HK-2 (cell line): ENCODE results near the gene C8A.

ENCODE experiments used
- DNase-seq: peaks from one replicate; pipeline ENCODE4 v3.0.0-alpha.2; 2018; ENCODE audit not compliant: unreplicated experiment

C8A gene

DNA sequence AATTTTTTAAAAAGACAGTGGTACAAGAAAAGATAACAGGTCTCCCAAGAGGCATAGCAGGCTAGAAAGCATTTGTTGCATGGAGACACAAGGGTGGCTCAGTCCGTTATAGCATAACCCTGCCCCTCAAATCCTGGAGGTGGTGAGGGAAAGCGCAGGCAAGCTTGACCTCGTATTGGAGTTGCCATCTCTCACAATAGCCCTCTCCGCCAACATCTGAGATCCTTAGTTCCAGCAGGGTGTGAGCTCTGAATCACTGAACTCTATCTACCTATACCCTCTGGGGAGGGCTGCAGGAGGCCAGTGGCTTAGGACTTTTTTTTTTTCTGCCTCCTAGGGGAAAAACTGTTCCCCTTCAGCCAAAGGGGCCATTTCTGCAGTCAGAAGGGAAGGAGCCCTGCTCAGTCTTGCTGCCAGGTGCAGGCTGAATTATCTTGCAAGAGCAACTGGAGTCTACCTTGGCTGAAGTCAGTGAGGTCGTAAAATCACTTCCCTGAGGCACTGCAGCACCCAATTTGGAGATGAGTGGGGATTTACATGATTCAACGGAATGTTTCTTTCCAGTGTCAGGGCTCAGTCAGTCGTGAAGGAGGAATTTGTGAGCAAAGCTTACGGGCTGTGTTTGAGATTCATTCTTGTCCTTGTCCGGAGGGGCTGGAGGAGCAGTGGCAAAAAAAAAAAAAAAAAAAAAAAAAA, 17.2 kb upstream of the C8A start:
- no peak for DNase-seq

- no peak for DNase-seq
Measured at GRCh38 chr1:56838759-56839158, 15.8 kb upstream of the C8A start.

- no peak for DNase-seq
Measured at GRCh38 chr1:56843544-56843943, 11.1 kb upstream of the C8A start.

- DNase-seq = no peak
Measured at GRCh38 chr1:56844545-56845136, 10.0 kb upstream of the C8A start.

GRCh38 chr1:56845343-56845742, 9.3 kb upstream of the C8A start:
- DNase-seq = no peak

GRCh38 chr1:56849750-56850149, 4.8 kb upstream of the C8A start:
- DNase-seq = no peak

GRCh38 chr1:56850411-56850810, 4.2 kb upstream of the C8A start:
- DNase-seq = no peak

GRCh38 chr1:56850922-56851321, 3.7 kb upstream of the C8A start:
- no peak for DNase-seq

GRCh38 chr1:56852476-56852875, 2.1 kb upstream of the C8A start:
- no peak for DNase-seq

DNA sequence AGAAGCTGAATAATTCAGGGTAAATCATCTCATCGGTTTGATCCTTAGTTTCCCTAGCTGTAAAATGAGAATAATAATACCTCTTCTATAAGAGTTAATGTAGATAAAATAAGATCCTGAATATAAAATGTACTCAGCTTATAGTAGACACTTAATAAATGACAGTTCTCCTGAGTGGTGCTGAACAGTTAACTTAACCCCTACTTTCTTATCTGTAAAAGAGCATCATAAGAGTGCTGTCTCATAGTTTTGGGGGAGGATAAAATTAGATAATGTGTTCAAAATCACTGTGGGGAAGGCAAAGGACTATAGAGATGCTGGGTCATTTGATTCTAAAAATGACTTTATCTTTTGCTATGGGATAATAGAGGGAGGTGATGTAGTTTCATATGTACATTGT, 593 bp downstream of the C8A start:
- DNase-seq = no peak

- DNase-seq = no peak
Measured at GRCh38 chr1:56856186-56856585, 1.6 kb downstream of the C8A start.

GRCh38 chr1:56859287-56859686, 4.7 kb downstream of the C8A start:
- no peak for DNase-seq

GRCh38 chr1:56863265-56863992, 8.8 kb downstream of the C8A start:
- DNase-seq = no peak

- no peak for DNase-seq
Measured at GRCh38 chr1:56864430-56864829, 9.8 kb downstream of the C8A start.

DNA sequence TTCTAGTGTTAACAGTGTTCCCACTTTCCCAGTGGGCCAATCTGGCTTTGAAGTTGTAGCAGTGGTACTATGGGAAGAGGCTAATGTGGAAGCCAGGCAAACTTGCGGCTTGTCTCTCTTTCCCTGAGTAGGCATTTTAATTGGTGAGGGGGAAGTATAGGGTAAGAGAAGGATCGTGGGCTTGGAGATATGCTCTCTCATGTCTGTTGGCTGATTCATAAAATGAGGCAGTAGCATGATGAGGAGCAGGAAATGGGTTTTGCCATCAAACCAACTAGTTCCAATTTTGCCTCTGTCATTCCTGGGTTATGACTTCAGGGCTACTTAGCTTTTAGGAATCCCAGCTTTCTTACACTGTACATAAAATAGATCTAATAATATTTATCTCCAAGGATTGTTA, 12.1 kb downstream of the C8A start:
- DNase-seq = no peak

- no peak for DNase-seq
Measured at GRCh38 chr1:56867491-56867890, 12.9 kb downstream of the C8A start.

- DNase-seq = no peak
Measured at GRCh38 chr1:56868761-56869160, 14.2 kb downstream of the C8A start.

DNA sequence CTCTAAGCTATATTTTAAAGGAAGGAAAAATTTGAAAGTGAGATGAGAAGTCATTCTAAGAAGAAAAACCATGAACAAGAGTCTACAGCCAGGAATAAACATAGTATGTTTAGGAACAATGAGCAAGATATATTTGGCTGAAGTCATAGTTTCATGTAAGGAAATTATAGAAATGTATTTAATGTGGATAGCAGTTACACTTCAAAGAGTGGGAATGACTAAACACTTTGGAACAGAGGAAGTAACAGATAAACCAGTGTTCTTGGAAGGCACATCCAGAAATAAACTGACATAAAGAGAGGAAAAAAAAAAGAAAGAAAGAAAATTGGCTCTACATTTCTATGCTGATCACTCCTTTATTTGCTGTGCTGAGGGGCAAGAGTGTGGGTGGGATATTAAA, 18.0 kb downstream of the C8A start:
- DNase-seq = no peak

GRCh38 chr1:56873213-56873612, 18.6 kb downstream of the C8A start:
- DNase-seq = no peak

DNA sequence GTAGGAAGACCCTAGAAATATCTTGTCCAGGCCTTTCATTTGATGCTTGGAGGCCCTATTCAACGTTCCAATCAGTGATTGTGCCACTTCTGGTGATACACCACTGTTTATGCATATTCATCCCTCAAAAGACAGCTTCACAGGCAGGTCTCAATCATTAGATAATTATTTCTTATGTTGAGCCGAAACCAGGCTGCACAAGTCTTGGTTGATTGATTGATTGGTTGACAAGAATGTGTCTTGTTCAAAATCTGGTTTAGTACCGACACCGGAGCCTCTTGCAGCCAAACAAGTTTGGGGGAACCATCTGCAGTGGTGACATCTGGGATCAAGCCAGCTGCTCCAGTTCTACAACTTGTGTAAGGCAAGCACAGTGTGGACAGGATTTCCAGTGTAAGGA, 20.1 kb downstream of the C8A start:
- no peak for DNase-seq

- DNase-seq = no peak
Measured at GRCh38 chr1:56877973-56878372, 23.4 kb downstream of the C8A start.

DNA sequence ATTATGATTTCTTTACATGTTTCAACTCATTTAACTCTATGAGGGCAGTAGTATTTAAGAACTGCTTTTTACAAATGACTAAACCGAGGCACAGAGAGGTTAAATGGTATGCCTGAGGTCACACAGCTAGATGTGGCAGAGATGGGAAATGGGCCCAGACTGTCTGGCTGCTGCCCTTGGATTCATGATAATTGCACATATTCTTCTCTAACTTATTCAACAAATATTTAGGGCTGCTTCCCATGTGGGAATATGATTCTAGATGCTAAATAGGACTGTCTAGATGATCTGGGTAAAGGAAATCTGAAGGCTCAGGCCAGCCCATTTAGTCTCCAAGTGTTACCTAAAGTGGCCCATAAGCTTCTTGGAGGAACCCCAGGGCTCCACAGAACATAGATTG, 26.2 kb downstream of the C8A start:
- DNase-seq = no peak

GRCh38 chr1:56881417-56881816, 26.8 kb downstream of the C8A start:
- DNase-seq = no peak
